ENCODE data around the gene HAPSTR1.

HAPSTR1 gene

DNA sequence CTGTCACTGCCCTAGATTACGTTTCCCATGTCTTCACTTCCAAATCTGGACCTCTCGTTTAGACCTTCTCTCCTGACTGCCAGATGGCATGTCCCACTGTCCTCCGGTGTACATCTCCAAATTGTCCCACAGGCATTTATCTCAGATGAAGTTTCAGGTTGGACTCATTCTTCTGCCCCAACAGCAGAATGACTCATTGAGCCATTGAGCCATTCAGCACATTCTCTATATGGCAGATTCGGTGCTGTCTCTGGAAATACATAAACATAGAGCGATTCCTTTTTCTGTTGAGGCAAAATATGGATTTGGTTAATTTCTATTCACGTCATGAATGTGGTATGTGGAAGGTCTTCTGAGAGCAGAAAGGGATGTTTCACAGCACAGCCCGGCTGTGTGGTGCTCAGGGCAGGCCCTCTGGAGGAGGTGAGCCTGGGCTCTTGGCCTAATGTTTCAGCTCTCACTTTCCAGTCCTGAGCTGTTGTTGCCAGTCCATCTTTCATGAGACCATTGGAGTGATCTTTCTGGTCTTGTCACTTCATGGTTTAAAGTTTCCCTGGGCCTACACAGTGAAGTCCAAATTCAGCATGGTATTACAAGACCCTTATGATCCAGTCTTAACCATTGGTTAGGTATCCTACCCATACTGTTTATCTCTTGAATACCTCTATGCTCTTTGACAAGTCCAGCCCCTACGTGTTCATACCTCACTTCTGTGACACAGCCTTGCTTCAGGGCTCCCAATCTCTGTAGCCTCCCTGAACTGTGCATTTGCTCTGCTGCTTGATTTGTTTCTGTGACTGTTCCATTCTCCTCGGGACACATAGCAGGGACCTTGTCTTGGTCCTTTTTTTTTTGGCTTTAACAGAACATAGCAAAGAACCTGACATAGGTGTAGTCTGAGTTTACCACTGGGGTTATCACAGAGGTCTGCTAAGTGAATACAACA, 15.9 kb downstream of the HAPSTR1 start:
- POLR2A ChIA-PET (ENCODE audit: low non-redundant PET): no interaction called here

DNA sequence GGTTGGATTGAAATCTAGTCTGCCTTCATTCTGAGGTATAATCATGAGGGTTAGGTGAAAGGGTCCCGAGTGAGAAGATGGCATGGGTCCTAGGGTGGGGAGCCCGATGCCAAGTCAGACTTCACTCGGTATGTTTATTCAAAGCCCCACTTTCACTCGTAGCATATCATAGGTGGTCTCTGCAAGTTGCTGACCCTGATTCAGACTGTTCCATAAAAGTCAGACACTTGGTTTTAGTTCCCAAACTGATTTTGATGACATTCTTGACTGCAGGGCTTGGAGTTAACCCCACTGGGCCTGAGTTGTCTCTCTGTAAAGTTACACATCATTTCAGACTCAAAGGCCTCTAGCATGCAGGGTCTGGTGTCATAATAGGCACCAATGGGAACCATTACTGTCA, 17.8 kb downstream of the HAPSTR1 start:
- ChIA-PET CTCF (interaction anchor here (0.6 to 0.7 kb wide), 3 partner anchors 32 to 1575 kb away, joined by 3 to 4 read pairs (median 3); no protein-coding TSS in a partner anchor), POLR2A (ENCODE audit: low non-redundant PET) (no interaction called here)

More for the DNA sequence above, 15.9 kb downstream of the HAPSTR1 start:
- no peak for DNase-seq (ENCODE audit: low spot score)
- CTCF ChIA-PET: no interaction called here
- TF ChIP-seq, protein P1, sequence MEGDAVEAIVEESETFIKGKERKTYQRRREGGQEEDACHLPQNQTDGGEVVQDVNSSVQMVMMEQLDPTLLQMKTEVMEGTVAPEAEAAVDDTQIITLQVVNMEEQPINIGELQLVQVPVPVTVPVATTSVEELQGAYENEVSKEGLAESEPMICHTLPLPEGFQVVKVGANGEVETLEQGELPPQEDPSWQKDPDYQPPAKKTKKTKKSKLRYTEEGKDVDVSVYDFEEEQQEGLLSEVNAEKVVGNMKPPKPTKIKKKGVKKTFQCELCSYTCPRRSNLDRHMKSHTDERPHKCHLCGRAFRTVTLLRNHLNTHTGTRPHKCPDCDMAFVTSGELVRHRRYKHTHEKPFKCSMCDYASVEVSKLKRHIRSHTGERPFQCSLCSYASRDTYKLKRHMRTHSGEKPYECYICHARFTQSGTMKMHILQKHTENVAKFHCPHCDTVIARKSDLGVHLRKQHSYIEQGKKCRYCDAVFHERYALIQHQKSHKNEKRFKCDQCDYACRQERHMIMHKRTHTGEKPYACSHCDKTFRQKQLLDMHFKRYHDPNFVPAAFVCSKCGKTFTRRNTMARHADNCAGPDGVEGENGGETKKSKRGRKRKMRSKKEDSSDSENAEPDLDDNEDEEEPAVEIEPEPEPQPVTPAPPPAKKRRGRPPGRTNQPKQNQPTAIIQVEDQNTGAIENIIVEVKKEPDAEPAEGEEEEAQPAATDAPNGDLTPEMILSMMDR (conservative IDR thresholded peaks at IDR 0.05; ENCODE audit: low read depth): no peak
- H3K27ac ChIP-seq: no peak overlapping the region

DNA sequence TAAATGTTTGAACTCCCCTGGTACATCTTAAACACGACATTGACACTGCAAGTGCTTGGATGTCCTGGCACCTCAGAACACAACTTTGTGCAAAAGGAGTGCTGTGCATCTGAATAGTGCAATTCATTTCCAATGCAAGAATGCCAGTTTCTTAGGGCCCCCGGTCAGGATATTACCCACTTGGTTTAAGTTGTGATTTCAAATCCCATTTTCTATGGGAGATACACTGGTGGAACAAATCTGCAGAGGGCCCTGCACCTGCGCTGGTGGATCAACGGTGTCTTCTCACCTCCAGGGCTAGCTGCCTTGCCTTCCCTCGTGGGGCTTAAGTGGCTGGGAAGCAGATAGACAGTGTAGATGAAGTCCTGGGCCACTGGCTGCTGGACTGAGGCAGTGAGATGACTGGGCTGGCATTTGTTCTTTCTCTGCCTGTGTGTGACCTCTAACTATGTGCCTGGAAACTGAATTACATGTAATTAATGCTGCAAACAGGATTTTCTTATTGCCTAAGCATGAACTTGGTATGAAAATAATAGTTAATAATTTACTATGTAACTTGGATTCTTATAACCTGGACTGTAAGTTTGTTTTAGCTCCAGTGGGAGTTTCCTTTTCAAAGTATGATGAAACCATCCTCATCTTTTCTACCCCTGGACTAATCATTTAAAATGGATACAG, 20.9 kb downstream of the HAPSTR1 start:
- POLR2A ChIA-PET (ENCODE audit: low non-redundant PET): no interaction called here

More for the DNA sequence above, 17.8 kb downstream of the HAPSTR1 start:
- TF ChIP-seq, protein P1 (conservative IDR thresholded peaks at IDR 0.05; ENCODE audit: low read depth): no peak
- no peak for DNase-seq (ENCODE audit: low spot score)
- no peak overlapping the region for H3K27ac ChIP-seq

DNA sequence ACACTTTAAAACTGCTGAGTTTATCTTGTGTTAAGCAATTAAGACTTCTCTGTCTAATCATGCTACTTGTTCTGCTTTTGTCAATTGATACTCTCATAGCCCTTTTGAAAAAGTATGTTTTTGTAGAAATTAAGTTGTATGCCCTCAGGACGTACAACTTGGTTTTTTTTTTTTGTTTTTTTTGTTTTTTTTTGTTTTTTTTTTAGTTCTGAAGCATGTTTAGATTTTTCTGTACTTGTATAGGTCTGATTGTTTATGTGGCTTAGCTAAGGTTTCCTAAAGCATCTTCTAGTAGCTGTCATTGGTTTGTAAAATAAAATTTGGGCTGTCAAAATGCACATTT, 21.4 kb downstream of the HAPSTR1 start:
- ChIA-PET POLR2A (ENCODE audit: low non-redundant PET) (no interaction called here), CTCF (interaction anchor here (0.7 to 0.8 kb wide), 2 partner anchors 10 to 198 kb away, joined by 3 to 4 read pairs; no protein-coding TSS in a partner anchor)
- no peak overlapping the region for H3K27ac ChIP-seq
- no peak for DNase-seq (ENCODE audit: low spot score)
- TF ChIP-seq, protein P1 (conservative IDR thresholded peaks at IDR 0.05; ENCODE audit: low read depth): no peak

More for the DNA sequence above, 20.9 kb downstream of the HAPSTR1 start:
- CTCF ChIA-PET: no interaction called here
- DNase-seq (ENCODE audit: low spot score): no peak
- H3K27ac ChIP-seq: peak overlapping the region; percentile 43; the same call in 1 of the 2 replicates
- TF ChIP-seq, protein P1 (conservative IDR thresholded peaks at IDR 0.05; ENCODE audit: low read depth): no peak

DNA sequence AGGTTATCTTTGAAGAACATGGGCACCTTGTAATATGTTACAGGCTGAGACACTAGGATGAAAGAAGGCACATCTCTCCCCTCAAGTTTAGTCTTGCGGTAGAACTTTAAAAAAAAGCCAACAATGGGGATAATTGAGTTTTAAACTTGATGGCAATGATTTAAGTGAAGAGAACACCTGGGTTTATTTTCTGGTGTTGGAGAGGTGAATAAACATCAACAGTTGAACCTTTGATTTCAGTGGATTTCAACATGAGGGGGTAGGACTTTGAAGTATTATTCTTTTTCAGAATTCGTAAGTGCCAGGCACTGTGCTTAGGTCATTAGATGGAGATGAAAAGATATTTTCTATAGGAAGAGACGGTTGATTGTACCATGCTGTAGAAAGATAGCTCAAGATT, 22.3 kb downstream of the HAPSTR1 start:
- TF ChIP-seq, protein P1 (conservative IDR thresholded peaks at IDR 0.05; ENCODE audit: low read depth): no peak
- no peak for DNase-seq (ENCODE audit: low spot score)
- ChIA-PET CTCF (interaction anchor here (0.5 to 0.9 kb wide), 3 partner anchors 9 to 199 kb away, joined by 3 to 5 read pairs (median 4); no protein-coding TSS in a partner anchor), POLR2A (ENCODE audit: low non-redundant PET) (no interaction called here)
- no peak overlapping the region for H3K27ac ChIP-seq

DNA sequence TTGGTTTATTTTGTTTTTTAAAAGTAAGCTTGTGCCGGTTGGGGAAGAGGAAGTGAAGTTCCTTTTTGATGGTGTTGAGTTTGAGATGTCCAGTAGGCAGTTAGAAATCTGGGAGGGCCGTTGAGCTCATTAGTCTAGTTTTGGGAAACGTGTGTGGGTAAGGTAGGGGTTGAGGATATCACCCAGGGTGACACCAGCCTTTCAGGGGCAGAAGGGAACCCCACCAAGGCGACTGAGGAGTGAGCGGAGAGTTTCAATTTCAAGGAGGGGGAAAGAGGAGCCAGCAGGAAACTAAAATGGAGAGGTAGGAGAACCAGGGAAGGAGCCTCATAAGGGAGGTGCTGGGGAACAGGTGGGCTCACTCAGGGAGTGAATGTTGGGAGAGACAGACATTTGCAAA, 22.7 kb downstream of the HAPSTR1 start:
- TF ChIP-seq, protein P1 (conservative IDR thresholded peaks at IDR 0.05; ENCODE audit: low read depth): no peak
- ChIA-PET CTCF (interaction anchor here (0.5 to 0.9 kb wide), 2 partner anchors 8 to 177 kb away, joined by 3 to 5 read pairs; no protein-coding TSS in a partner anchor), POLR2A (ENCODE audit: low non-redundant PET) (no interaction called here)
- DNase-seq (ENCODE audit: low spot score): no peak
- peak overlapping the region; percentile 23; the same call in 1 of the 2 replicates for H3K27ac ChIP-seq
